ENCODE measurements around the gene NDUFAF4.

Gene NDUFAF4

GRCh38 chr6:96897396-96898240 lies at the start of gene NDUFAF4:
NDUFAF4 (minus strand) TSS chr6:96897891; CDS start chr6:96897801, 90 bp downstream.
- DNase-seq = peak; percentile 42

GRCh38 chr6:96947055-96947454 lies 49.4 kb upstream of the NDUFAF4 start:
- DNase-seq = no peak

- DNase-seq = no peak
Measured at GRCh38 chr6:96943555-96944215, 46.0 kb upstream of the NDUFAF4 start.

GRCh38 chr6:96942676-96943075 lies 45.0 kb upstream of the NDUFAF4 start:
- DNase-seq = no peak

- DNase-seq = no peak
Measured at GRCh38 chr6:96940322-96940721, 42.6 kb upstream of the NDUFAF4 start.

GRCh38 chr6:96939007-96939805 lies 41.5 kb upstream of the NDUFAF4 start:
- no peak for DNase-seq

- DNase-seq = no peak
Measured at GRCh38 chr6:96934087-96934486, 36.4 kb upstream of the NDUFAF4 start.

- DNase-seq = no peak
Measured at GRCh38 chr6:96931198-96931597, 33.5 kb upstream of the NDUFAF4 start.

- no peak for DNase-seq
Measured at GRCh38 chr6:96929741-96930140, 32.0 kb upstream of the NDUFAF4 start.

GRCh38 chr6:96927660-96928059 lies 30.0 kb upstream of the NDUFAF4 start:
- no peak for DNase-seq

GRCh38 chr6:96926425-96926824 lies 28.7 kb upstream of the NDUFAF4 start:
- DNase-seq = no peak

GRCh38 chr6:96925290-96925687 lies 27.6 kb upstream of the NDUFAF4 start:
- no peak for DNase-seq

- DNase-seq = peak; percentile 62
Measured at GRCh38 chr6:96923871-96924493, 26.3 kb upstream of the NDUFAF4 start.

GRCh38 chr6:96923400-96923799 lies 25.7 kb upstream of the NDUFAF4 start:
- no peak for DNase-seq

- DNase-seq = no peak
Measured at GRCh38 chr6:96917098-96917497, 19.4 kb upstream of the NDUFAF4 start.

GRCh38 chr6:96913621-96914020 lies 15.9 kb upstream of the NDUFAF4 start:
- DNase-seq = no peak

GRCh38 chr6:96911751-96912150 lies 14.1 kb upstream of the NDUFAF4 start:
- DNase-seq = no peak

- no peak for DNase-seq
Measured at GRCh38 chr6:96911171-96911570, 13.5 kb upstream of the NDUFAF4 start.

- no peak for DNase-seq
Measured at GRCh38 chr6:96909811-96910210, 12.1 kb upstream of the NDUFAF4 start.

- no peak for DNase-seq
Measured at GRCh38 chr6:96907498-96907897, 9.8 kb upstream of the NDUFAF4 start.

- DNase-seq = no peak
Measured at GRCh38 chr6:96900873-96901272, 3.2 kb upstream of the NDUFAF4 start.

- no peak for DNase-seq
Measured at GRCh38 chr6:96899451-96899998, 1.8 kb upstream of the NDUFAF4 start.

GRCh38 chr6:96899019-96899418 lies 1.3 kb upstream of the NDUFAF4 start:
- DNase-seq = no peak
